Stomach (tissue), 4 donors: ENCODE measurements around the gene ZNF90.

ENCODE experiments used
- CTCF ChIP-seq, 7 experiments: fragments of 450-650 bp in 4 of 7; fragments of 200-600 bp in 3 of 7; sonication (generic) in 3 of 7; IDR thresholded peaks; one replicate each; pipeline ENCODE4 v1.5.1; 2016 to 2019; ENCODE audit warnings: antibody characterized with exemption in 7 of 7, control low read depth in 2 of 7, mild to moderate bottlenecking in 1 of 7
- EP300 ChIP-seq: sonication (generic); formaldehyde crosslinking; IDR thresholded peaks from one replicate; pipeline ENCODE4 v1.6.1; 2017; ENCODE audit warnings: antibody characterized with exemption
- POLR2A ChIP-seq, 4 donors: fragments of 450-650 bp; IDR thresholded peaks; one replicate each; pipeline ENCODE4 v1.6.1; 2016; ENCODE audit warnings: antibody characterized with exemption in 4 of 4, control low read depth in 2 of 4, mild to moderate bottlenecking in 1 of 4, moderate library complexity in 1 of 4
- POLR2AphosphoS5 ChIP-seq, 3 donors: sonication (generic); formaldehyde crosslinking; IDR thresholded peaks; one replicate each; pipeline ENCODE4 v1.6.1; 2016; ENCODE audit warnings: antibody characterized with exemption in 3 of 3

- TF ChIP-seq CTCF (IDR thresholded peaks at IDR 0.05) = no peak
- TF ChIP-seq POLR2AphosphoS5 (IDR thresholded peaks at IDR 0.05) = no peak
- TF ChIP-seq POLR2A (IDR thresholded peaks at IDR 0.05) = no peak
- TF ChIP-seq EP300 = no peak
Observed at GRCh38 chr19:20154636-20155035, 76.8 kb downstream of the ZNF90 start.
